SK-N-SH treated with all-trans-retinoic acid at 6 μM for 48 hours (cell line): ENCODE data around the gene SV2B.

Source experiments
- ARNTL ChIP-seq: fragments of 450-650 bp; formaldehyde crosslinking; IDR thresholded peaks from 2 replicates; pipeline ENCODE4 v1.5.0; 2020; ENCODE audit warnings: low read depth, mild to moderate bottlenecking, moderate library complexity, borderline replicate concordance
- CSDC2 ChIP-seq: fragments of 250-450 bp; sonication (Bioruptor Pico); IDR thresholded peaks from 2 replicates; pipeline ENCODE4 v1.5.0; 2020; ENCODE audit warnings: mild to moderate bottlenecking, moderate library complexity
- POU6F1 ChIP-seq: fragments of 250-450 bp; sonication (Bioruptor Pico); IDR thresholded peaks from 2 replicates; pipeline ENCODE4 v1.8.0; 2021; ENCODE audit warnings: low read depth, mild to moderate bottlenecking, moderate library complexity, borderline replicate concordance
- ZC3H10 ChIP-seq: fragments of 250-450 bp; sonication (Bioruptor Pico); IDR thresholded peaks from 2 replicates; pipeline ENCODE4 v1.5.1; 2021; ENCODE audit warnings: mild to moderate bottlenecking, moderate library complexity
- TF ChIP-seq, protein P1 (sequence below): fragments of 250-450 bp; sonication (Bioruptor Pico); IDR thresholded peaks from 2 replicates; pipeline ENCODE4 v1.8.0; 2020; ENCODE audit warnings: mild to moderate bottlenecking, moderate library complexity, borderline replicate concordance

- no peak for TF ChIP-seq ARNTL (CRISPR knock-in tag)
- TF ChIP-seq POU6F1: no peak
- no peak for TF ChIP-seq CSDC2 (CRISPR knock-in tag)
- no peak for TF ChIP-seq ZC3H10 (CRISPR knock-in tag)
- TF ChIP-seq, protein P1, sequence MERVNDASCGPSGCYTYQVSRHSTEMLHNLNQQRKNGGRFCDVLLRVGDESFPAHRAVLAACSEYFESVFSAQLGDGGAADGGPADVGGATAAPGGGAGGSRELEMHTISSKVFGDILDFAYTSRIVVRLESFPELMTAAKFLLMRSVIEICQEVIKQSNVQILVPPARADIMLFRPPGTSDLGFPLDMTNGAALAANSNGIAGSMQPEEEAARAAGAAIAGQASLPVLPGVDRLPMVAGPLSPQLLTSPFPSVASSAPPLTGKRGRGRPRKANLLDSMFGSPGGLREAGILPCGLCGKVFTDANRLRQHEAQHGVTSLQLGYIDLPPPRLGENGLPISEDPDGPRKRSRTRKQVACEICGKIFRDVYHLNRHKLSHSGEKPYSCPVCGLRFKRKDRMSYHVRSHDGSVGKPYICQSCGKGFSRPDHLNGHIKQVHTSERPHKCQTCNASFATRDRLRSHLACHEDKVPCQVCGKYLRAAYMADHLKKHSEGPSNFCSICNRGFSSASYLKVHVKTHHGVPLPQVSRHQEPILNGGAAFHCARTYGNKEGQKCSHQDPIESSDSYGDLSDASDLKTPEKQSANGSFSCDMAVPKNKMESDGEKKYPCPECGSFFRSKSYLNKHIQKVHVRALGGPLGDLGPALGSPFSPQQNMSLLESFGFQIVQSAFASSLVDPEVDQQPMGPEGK (CRISPR knock-in tag): no peak
Measured at GRCh38 chr15:91223863-91224262, 123.8 kb downstream of the SV2B start.
